Activated T-cell treated with anti-CD3 and anti-CD28 coated beads for 24 hours (primary cell): ENCODE results near the gene BLOC1S3.

Experiments used
- DNase-seq: peaks from one replicate; pipeline ENCODE4 v3.0.0-alpha.2; 2020; ENCODE audit warnings: low read depth

Gene BLOC1S3

DNA sequence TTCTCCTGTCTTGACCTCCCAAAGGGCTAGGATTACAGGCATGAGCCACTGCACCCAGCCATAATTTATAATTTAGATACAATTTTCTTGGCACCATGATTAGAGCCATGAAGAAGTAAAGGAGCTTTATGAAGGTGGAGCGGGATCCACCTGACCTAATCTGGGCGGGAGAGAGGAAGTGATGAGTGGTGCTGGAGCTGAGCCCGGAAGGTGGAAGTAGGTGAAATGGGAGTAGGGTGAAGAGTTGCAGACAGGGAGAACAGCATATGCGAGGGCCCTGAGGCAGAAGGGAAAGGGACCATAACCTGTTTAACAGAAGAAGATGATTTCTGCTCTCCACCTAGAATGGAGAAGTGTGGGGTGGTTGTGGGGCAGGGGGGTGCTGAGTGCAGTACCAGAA is 4.2 kb downstream of the BLOC1S3 start:
- DNase-seq = no peak

DNA sequence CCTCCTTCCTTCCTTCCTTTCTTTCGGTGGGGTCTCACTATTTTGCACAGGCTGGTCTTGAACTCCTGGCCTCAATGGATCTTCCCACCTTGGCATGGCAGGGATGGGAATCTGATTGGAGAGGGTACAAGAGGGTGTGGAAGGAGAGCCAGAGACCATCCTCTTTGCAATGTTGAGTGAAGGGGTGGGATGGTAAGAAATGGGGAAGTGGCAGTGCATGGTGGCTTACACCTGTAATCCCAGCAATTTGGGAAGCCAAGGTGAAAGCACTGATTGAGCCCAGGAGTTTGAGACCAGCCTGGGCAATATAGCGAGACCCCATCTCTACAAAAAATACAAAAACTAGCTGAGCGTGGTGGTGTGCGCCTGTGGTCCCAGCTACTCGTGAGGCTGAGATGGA is 5.5 kb downstream of the BLOC1S3 start:
- DNase-seq = no peak

DNA sequence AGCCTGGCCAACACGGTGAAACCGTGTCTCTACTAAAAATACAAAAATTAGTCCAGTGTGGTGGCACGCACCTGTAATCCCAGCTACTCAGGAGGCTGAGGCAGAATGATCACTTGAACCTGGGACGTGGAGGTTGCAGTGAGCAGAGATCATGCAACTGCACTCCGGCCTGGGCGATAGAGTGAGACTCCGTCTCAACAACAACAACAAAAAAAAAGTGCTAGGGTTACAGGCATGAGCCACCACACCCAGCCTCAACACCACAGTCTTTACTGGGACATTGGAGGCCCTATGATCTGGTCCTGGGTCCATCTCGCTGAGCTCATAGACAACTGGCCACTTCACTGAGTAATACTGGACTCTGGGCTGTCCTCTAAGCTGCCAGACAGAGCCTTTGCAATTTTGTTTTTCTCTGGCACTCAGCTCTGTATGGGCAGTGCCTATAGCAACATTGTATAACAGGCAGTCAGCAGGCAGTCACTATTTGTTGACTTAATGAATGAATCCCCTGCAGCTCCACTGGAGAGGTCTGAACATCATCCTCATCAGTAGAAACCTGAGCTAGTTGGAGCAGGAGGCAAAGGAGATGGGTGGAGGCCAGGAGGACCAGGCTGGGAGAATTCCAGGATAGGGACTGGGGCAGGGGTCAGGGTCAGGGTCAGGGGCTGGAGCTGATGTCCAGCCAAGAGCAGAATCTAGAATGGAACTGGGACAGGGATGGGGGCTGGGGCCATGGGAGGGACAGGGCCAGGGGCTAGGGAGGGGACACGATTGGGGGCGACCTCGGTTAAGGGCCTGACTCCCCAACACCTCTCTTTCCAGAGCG is 8.1 kb downstream of the BLOC1S3 start:
- no peak for DNase-seq

DNA sequence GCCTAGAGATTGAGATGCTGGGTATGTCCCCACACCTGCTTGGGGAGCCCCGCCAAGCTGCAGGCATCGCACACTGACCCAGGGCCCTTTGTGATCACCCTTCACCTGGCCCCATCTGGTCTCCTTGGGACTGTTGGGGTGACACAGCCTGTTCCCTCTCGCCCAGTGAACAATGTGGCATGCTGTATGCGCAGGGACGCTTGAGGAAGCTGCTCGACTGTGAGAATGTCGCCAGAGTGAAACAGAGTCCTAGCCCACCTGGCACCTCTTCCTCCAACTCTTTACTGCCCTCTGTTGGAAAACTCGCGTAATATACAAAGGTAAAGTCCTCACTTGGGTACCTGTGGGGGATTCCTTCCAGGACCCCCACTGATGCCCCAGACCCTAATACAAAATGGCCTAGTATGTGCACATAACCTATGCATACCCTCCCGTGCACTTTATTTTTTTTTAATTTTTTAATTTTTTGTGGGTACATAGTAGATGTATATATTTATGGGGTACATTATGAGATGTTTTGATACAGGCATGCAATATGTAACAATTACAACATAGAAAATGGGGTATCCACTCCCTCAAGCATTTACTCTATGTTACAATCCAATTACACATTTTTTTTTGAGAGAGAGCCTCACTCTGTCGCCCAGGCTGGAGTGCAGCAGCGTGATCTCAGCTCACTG is 9.0 kb downstream of the BLOC1S3 start:
- no peak for DNase-seq

DNA sequence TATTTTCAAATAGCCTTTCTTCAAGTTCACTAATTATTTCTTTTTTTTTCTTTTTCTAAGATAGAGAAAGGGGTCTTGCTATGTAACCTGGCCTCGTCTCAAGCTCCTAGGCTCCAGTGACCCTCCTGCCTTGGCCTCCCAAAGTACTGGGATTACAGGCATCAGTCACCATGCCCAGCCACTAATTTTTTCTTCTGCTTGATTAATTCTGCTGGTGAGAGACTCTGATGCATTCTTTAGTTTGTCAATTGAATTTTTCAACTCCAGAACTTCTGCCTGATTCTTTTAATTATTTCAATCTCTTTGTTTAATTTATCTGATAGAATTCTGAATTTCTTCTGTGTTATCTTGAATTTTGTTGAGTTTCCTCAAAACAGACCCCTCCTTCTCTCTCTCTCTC is 11.4 kb downstream of the BLOC1S3 start:
- DNase-seq = no peak

DNA sequence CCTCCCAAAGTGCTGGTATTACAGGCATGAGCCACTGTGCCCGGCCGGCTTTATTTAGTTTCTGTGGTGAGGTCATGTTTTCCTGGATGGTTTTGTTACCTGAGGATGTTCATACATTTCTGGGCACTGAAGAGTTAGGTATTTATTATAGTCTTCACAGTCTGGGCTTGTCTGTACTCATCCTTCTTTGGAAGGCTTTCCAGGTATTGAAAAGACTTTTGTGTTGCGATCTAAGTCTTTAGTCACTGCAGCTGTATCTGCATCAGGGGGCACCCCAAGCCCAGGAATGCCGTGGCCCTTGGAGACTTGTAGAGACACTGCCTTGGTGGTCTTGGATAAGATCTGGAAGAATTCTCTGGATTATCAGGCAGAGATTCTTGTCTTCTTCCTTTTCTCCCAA is 12.8 kb downstream of the BLOC1S3 start:
- DNase-seq = no peak

DNA sequence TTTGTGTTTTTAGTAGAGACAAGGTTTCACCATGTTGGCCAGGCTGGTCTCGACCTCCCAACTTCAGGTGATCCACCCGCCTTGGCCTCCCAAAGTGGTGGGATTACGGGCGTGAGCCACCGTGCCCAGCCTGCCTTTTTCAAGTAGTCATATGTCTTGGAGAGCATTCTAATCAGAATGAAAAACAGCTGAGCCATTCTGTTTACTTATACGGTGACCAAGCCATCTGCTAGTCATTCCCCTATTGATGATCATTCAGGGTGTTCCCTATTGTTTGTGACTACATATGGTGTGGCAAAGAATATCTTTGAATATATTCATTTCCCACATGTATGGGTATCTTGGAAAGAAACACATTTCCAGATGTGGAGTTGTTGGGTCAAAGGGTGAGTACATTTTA is 17.2 kb downstream of the BLOC1S3 start:
- no peak for DNase-seq

DNA sequence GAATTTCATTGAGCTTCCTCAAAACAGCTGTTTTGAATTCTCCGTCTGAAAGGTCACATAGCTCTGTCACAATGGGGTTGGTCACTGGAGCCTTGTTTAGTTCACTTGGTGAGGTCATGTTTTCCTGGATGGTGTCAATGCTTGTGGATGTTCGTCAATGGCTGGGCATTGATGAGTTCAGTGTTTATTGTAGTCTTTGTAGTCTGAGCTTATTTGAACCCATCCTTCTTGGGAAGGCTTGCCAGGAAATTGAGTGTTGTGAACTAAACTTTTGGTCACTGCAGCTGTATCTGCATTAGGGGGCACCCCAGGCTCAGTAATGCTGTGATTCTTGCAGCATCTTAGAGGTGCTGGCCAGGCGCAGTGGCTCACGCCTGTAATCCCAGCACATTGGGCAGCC is 22.0 kb downstream of the BLOC1S3 start:
- DNase-seq = no peak

DNA sequence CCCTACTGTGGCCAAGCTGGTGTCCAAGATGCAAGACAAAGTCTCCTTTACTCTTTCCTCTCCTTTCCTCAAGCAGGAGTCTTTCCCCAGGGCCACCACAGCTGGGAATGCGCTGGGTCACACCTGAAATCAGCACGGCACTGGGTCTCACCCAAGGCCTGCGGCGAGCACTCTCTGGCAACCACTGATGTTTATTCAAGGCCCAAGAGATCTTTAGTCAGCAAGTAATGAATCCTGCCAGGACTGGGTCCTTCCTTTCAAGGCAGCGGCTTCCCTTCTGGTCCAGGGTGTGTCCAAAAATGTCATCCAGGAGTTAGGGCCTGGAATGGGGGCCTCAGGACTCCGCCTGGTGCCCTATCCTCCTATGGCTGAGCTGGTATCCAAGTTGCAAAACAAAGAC is 24.1 kb downstream of the BLOC1S3 start:
- DNase-seq = no peak

DNA sequence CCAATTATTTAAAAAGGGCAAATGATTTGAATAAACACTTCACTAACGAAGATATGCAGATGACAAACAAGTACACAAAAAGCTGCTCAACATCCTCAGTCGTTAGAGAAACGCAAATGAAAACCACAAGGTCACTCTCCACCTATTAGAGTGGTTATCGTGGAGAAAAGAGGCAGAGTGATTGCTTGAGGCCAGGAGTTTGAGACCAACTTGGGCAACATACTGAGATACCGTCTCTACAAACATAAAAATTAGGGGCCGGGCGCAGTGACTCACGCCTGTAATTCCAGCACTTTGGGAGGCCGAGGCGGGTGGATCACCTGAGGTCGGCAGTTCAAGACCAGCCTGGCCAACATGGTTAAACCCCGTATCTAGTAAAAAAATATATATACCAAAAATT is 27.2 kb downstream of the BLOC1S3 start:
- DNase-seq = no peak

DNA sequence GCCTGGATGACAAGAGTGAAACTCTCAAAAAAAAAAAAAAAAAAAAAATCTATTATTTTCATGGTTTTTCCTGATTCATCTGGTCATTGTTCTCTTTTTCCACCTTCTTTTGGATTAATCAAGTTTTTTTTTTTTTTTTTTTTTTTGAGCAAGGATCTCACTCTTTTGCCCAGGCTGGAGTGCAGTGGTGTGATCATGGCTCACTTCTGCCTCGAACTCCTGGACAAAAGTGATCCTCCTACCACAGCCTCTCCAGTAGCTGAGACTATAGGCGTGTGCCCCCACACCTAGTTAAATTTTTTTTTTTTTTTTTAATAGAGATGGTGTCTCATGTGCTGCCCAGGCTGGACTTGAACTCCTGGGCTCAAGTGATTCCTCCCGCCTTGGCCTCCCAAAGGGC is 27.7 kb downstream of the BLOC1S3 start:
- no peak for DNase-seq

DNA sequence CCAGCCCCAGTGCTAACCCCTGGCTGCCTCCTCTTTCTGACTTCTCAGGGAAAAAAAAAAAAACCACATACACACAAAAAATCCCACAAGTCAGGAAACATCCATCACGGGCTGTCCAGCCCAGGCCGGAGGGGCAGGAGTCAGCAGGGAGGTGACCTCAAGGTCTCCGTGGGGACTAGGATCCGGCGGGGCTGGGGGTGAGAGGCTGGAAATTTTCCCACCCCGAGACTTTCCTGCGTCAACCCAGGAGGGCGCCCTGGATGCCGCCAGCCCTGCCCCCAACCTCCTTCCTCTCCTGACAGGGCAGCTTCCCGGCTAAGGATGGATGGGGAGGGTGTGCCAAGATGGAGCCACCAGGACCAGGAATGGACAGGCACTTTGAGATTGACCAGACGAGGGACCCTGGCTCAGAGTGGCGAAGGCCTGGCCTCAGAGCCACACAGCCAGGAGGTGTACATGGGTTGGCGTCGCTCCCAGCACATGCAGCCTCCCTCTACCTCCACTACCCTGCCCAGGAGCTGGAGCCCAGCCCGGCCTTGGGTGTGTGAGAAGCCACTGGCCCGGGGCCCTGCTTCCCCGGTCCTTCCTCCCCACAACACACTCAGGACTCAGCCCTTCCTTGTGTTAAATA is 33.3 kb downstream of the BLOC1S3 start:
- no peak for DNase-seq

DNA sequence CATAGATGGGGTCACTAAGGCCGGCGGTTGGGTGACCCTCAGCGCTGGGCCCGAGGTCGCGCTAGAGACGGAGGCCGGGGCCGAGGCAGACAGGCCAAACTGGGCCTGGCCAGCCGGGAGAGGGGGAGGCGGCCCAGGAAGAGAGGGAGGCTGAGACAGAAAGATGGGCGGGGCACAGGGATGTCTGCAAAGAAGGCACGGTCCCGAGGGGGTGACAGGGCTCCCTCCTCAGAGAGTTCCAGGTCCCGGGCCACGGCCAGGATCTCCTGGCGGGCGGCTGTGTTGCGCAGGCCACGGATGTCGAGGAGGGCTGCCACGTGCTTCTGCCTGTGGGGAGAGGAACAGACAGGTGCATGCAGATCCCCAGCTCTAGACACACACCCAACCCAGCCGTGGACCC is 34.4 kb downstream of the BLOC1S3 start:
- no peak for DNase-seq

DNA sequence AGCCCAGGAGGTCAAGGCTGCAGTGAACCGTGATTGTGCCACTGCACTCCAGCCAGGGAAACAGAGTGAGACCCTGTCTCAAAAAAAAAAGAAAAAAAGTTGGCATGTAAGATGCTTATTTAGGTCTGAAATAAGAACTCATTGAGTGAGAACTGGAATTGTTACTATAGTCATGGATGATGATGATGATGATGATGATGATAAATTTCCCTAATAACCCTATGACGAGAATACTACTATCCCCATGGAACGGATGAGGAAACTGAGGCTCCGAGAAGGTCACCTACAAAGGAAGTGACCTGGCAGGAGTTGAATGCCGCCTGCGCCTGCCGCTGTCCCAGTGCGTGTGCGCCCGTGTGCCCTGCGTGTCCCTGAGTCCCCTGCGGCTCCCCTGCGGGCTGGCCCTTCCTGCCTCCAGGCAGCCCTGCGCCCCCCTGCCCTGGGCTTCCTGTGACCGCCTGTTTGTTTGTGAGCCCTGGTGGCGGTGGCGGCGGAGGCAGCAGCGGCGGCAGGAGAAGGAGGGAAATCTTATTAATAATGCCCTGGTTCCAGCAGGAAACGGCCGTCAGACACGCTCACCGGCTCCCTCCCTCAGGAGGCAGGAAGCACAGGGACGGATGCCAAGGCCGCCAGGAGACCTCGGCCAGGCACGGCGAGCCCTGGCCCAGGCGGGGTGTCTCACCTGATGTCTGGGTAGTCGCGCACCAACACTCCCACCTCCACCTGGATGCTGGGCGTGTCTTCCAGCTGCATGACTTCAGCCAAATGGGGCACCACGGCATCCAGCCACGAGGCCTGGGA is 37.0 kb downstream of the BLOC1S3 start:
- no peak for DNase-seq

DNA sequence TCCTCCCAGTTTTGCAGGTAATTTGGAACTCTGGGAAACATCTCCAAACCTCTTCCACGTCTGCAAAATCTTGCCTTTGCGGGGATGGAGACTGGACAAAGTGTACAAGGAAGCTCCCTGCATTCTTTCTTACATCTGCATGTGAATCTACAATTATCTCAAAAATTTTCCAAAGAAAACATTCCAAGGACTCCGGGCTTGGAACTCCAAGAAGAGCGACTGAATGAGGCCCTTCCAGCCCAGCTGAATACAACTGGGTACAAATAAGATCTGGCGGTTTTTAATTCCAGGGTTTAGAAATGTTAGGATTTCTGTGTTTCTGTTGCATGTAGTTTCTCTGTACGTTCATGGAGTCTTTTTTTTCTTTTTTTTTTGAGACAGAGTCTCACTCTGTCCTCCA is 38.1 kb downstream of the BLOC1S3 start:
- no peak for DNase-seq

DNA sequence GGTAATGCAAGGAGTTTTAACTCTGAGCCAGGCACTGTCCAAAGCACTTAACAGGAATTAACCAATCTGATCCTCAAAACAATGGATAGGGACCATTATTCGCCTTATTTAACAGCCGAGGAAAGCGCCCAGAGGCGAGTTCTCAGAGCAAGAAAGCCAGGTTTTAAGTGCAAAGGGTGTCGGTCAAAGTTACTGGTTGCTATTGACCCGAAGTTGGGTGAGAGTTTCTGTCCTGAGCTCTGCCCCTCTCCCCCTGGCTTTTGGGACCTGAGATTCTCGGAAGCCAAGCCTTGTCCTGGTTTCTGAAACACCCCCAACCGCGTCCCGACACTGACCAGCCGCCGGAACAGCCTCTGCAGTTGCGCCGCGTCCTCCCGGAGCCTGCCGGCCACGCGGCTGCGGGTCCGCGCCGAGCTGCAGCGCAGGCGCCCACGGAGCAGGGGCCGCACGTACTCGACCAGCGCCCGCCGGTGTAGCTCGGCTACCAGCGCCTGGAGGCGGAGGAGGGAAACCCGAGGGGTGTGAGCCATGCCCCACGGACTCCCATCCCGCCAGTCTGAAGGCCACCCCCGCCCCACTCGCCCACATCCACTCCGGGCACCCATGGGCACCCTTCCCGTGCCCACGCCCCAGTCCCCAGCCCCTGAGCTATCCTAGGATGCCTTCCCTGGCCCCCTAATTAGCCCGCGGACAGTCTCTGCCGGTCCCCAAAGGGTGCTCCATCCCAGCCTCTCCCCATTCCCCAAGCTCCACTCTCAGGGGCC is 38.8 kb downstream of the BLOC1S3 start:
- no peak for DNase-seq

DNA sequence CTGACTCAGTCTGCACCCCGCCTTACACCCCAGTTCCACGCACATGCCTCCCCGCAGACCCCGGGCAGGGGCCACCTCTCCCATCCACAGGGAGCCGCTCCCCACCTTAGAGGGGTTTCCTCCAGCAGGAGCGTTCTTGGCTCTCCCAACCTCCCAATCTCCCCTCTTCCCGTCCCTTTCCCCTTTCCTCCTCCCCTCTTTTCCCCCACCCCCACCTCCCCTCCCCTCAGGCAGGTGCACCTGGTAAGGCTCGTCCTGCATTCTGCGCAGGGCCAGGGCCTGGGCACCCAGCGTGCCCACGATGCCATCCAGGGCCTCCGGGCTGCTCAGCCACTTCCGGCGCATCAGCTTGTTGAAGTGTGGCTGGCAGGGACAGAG is 39.4 kb downstream of the BLOC1S3 start:
- no peak for DNase-seq

DNA sequence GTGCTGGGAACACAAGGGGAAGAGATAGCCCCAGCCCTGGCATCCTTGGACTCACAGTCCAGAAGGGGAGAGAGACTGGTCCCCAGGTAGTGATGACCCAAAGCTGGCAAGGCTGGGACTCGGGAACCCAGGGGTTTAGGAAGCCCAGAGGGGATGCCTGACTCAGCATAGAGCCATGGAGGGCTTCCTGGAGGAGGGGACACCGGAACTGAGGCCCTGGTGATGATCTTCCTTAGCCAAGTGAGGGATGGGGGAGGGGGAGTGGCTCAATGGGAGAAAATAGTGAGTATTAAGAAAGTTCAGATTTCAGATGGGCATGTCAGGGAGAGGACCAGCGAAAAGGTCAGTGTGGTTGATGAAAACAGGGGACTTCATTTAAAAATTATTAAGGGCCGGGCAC is 39.8 kb downstream of the BLOC1S3 start:
- DNase-seq = no peak

DNA sequence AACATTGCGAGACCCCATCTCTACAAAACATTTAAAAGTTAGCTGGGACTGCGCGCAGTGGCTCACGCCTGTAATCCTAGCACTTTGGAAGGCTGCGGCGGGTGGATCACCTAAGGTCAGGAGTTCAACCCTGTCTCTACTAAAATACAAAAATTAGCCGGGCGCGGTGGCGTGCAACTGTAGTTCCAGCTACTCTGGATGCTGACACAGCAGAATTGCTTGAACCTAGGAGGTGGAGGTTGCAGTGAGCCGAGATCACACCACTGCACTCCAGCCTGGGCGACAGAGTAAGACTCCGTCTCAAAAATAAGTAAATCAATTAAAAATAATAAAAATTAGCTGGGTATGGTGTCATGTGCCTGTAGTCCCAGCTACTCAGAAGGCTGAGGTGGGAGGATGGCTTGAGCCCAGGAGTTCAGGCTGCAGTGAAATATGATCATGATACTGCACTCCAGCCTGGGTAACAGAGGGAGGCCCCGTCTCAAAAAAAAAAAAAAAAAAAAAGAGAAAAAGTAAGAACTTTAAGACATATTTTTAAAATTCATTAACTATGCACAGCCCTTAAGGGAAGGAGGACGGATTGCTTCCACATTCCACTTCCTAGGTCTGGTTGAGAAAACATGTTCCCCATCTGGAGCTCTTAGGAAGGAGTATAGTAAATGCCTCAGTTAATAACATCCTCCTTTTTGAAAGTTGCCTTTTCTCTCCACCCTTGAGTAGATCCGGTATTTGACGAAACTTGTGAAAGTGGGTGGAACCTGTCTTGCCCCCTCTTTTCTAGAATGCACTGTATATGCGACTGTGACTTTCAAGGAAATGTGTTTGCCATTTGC is 40.5 kb downstream of the BLOC1S3 start:
- no peak for DNase-seq

DNA sequence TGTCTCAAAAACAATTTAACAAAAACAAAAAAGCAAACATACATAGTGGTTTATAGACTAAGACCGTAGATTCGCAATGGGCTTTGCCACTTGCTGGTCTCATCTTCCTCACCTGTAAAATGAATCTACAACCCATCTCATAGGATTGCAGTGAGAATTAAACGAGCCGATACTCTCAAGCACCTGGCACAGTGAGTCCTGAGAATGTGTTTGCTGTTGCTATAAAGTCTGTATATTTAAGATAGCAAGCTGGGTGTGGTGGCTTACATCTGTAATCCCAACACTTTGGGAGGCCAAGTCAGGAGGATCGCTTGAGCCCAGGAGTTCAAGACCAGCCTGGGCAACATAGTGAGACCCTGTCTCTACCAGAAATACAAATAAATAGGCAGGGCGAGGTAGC is 44.1 kb downstream of the BLOC1S3 start:
- no peak for DNase-seq

DNA sequence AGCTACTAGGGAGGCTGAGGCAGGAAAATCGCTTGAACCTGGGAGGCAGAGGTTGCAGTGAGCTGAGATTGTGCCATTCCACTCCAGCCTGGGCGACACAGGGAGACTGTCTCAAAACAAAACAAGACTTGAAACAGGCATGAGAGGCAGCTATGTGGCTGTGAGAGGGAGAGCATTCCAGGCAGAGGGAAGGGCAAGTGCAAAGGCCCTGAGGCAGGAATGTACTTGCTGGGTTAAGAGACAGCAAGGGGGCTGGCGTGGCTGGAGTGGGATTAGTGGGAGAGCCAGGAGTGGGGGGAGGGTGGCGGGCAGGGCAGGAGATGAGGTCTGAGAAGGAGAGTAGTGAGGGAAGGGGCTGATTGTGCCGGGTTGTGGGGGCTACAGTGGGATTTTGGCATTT is 45.3 kb downstream of the BLOC1S3 start:
- DNase-seq = no peak
